ENCODE measurements around the gene DCUN1D5.

DCUN1D5 gene

GRCh38 chr11:103091801-103092524 is at the start of gene DCUN1D5:
DCUN1D5 (minus strand) TSS chr11:103092160; CDS start chr11:103091872, 288 bp downstream.
- peak; percentile 97 for DNase-seq (ENCODE audit: low spot score)

- DNase-seq (ENCODE audit: low spot score) = no peak
Observed at GRCh38 chr11:103125462-103125861, 33.5 kb upstream of the DCUN1D5 start.

GRCh38 chr11:103114836-103115235 is 22.9 kb upstream of the DCUN1D5 start:
- DNase-seq (ENCODE audit: low spot score) = no peak

GRCh38 chr11:103112364-103112763 is 20.4 kb upstream of the DCUN1D5 start:
- DNase-seq (ENCODE audit: low spot score) = no peak

GRCh38 chr11:103111400-103111799 is 19.4 kb upstream of the DCUN1D5 start:
- DNase-seq (ENCODE audit: low spot score) = no peak

- DNase-seq (ENCODE audit: low spot score) = peak; percentile 13
Observed at GRCh38 chr11:103110391-103110790, 18.4 kb upstream of the DCUN1D5 start.

- no peak for DNase-seq (ENCODE audit: low spot score)
Observed at GRCh38 chr11:103109818-103110388, 17.9 kb upstream of the DCUN1D5 start.

- peak; percentile 96 for DNase-seq (ENCODE audit: low spot score)
Observed at GRCh38 chr11:103108933-103109817, 17.2 kb upstream of the DCUN1D5 start, which contains the start of gene DYNC2H1. DYNC2H1 (plus strand) TSS chr11:103109426; CDS start chr11:103109575, 149 bp downstream.

- no peak for DNase-seq (ENCODE audit: low spot score)
Observed at GRCh38 chr11:103097279-103097678, 5.3 kb upstream of the DCUN1D5 start.

- peak; percentile 28 for DNase-seq (ENCODE audit: low spot score)
Observed at GRCh38 chr11:103091064-103091800, 728 bp downstream of the DCUN1D5 start.

- peak; percentile 5 for DNase-seq (ENCODE audit: low spot score)
Observed at GRCh38 chr11:103086461-103086860, 5.5 kb downstream of the DCUN1D5 start.

- no peak for DNase-seq (ENCODE audit: low spot score)
Observed at GRCh38 chr11:103085758-103086365, 6.1 kb downstream of the DCUN1D5 start.

- no peak for DNase-seq (ENCODE audit: low spot score)
Observed at GRCh38 chr11:103079833-103080232, 12.1 kb downstream of the DCUN1D5 start.

- no peak for DNase-seq (ENCODE audit: low spot score)
Observed at GRCh38 chr11:103078710-103079109, 13.2 kb downstream of the DCUN1D5 start.

GRCh38 chr11:103077554-103077953 is 14.4 kb downstream of the DCUN1D5 start:
- DNase-seq (ENCODE audit: low spot score) = no peak

GRCh38 chr11:103076361-103076760 is 15.6 kb downstream of the DCUN1D5 start:
- DNase-seq (ENCODE audit: low spot score) = no peak

- no peak for DNase-seq (ENCODE audit: low spot score)
Observed at GRCh38 chr11:103071008-103071407, 21.0 kb downstream of the DCUN1D5 start.

- no peak for DNase-seq (ENCODE audit: low spot score)
Observed at GRCh38 chr11:103070142-103070541, 21.8 kb downstream of the DCUN1D5 start.

GRCh38 chr11:103069367-103069766 is 22.6 kb downstream of the DCUN1D5 start:
- no peak for DNase-seq (ENCODE audit: low spot score)

- DNase-seq (ENCODE audit: low spot score) = no peak
Observed at GRCh38 chr11:103067118-103067517, 24.8 kb downstream of the DCUN1D5 start.

- DNase-seq (ENCODE audit: low spot score) = no peak
Observed at GRCh38 chr11:103061656-103062055, 30.3 kb downstream of the DCUN1D5 start.

Measured in AG08396 (cell line).